ENCODE results near the gene KDM2B. TPM values are rescaled to one million over a fixed set of nuclear protein-coding genes. Genes with fewer than 3 reads are reported as not detected.

The KDM2B gene
- total RNA-seq, 1 donor from 2014 or later, result 29.2 TPM

- DNase-seq (ENCODE audit: extremely low read depth, low read depth, low spot score), result no peak
These were observed 140.1 kb downstream of the KDM2B start for GRCh38 chr12:121440768-121441167.

- DNase-seq (ENCODE audit: extremely low read depth, low read depth, low spot score), result no peak
These were observed 141.1 kb downstream of the KDM2B start for GRCh38 chr12:121439715-121440114.

- DNase-seq (ENCODE audit: extremely low read depth, low read depth, low spot score), result no peak
These were observed 141.9 kb downstream of the KDM2B start for GRCh38 chr12:121438905-121439304.

GRCh38 chr12:121436706-121437105, 144.1 kb downstream of the KDM2B start:
- no peak for DNase-seq (ENCODE audit: extremely low read depth, low read depth, low spot score)

DNA sequence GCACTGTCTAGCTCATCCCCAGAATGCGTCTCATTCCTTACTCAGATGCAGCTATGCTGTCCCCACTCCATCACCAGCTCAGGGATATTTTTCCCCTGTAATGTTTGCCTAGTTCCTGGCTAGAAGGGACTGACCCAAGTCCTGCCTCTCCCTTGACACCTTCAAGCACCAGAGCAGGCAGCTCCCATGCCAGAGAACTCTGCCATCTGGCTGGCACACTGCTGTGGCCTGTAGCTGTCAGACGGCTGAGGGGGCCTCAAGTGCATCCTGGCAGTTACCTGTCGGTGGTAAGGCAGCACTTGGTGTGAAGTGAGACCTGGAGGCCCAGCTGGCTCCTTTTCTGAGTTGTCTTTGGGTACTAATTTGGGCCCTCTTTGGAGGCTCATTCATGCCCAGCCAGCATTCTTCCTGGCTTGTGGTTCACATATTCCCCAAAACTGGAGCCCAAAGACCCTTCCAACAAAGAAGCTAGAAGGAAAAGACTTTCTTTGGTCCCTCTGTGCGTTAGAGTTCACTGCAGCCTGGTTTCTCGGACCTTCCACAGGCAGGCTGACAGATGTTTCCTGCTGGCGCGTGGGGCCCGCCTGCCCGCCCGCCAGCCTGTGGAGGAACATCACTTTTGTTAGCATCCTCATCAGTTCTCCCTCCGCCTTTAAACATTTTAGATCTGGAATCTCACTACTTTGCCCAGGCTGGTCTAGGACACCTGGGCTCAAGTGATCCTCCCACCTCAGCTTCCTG, 147.9 kb downstream of the KDM2B start:
- DNase-seq (ENCODE audit: extremely low read depth, low read depth, low spot score), result no peak

- DNase-seq (ENCODE audit: extremely low read depth, low read depth, low spot score), result no peak
These were observed 149.9 kb downstream of the KDM2B start for GRCh38 chr12:121430833-121431415.

GRCh38 chr12:121428883-121429282, 151.9 kb downstream of the KDM2B start:
- no peak for DNase-seq (ENCODE audit: extremely low read depth, low read depth, low spot score)

DNA sequence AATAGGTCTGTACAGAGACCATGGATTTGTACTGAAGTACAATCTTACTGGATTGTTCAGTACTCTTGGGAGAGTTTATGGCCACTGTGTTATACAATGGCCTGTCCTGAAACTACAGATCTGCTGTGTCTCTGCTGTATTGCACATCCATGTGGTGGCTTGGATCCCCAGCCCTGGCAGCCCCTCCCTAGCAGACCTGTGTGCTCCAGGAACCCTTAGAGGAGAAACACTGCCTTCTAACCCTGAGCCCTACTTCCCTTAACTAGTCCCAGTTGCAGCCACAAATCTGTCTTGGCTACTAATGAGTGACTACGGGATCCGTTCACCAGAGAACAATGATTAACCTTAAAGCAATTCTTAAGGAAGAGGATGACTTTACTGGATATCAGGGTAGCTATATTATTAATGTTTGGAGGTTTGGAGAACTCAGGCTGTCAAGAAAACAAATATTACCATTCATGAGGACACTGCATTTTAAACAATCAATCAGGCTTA, 153.2 kb downstream of the KDM2B start:
- DNase-seq (ENCODE audit: extremely low read depth, low read depth, low spot score), result no peak

GRCh38 chr12:121424624-121424975, 156.2 kb downstream of the KDM2B start:
- DNase-seq (ENCODE audit: extremely low read depth, low read depth, low spot score), result no peak

GRCh38 chr12:121423682-121424623, 156.9 kb downstream of the KDM2B start:
- DNase-seq (ENCODE audit: extremely low read depth, low read depth, low spot score), result no peak

DNA sequence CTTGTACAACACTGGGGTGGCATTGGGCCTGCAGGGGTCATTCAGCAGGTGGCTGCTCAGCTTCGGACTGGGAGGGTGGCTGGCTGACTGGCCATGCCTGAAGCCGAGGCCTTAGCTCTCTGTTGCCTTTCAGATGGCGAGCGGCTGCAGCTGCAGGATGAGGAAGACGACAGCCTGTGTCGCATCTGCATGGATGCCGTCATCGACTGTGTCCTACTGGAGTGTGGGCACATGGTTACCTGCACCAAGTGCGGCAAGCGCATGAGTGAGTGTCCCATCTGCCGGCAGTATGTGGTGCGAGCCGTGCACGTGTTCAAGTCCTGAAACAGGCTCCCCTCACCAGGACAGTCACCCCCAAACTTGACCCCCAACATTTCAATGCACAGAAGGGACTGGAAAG, 157.6 kb downstream of the KDM2B start:
- DNase-seq (ENCODE audit: extremely low read depth, low read depth, low spot score), result no peak

DNA sequence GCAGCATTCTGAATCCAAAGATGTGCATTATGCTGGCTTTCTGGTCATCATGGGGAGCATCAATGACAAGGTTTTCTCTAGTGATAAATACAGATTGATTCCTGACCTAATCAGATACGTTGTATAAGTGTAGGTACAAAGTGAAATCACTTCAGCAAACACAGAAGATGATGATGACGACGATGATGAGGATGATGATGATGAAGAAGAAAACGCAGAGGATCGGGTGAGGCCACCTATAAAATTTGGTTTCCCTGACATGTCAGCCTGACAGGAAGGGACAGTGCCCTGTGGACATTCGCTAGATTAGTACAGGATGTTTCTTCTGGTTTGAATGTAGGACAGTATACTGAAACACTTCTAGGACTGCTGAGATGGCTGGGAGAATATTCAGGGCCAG, 160.7 kb downstream of the KDM2B start:
- no peak for DNase-seq (ENCODE audit: extremely low read depth, low read depth, low spot score)

GRCh38 chr12:121417847-121418246, 163.0 kb downstream of the KDM2B start:
- DNase-seq (ENCODE audit: extremely low read depth, low read depth, low spot score), result no peak

GRCh38 chr12:121413917-121414316, 166.9 kb downstream of the KDM2B start:
- no peak for DNase-seq (ENCODE audit: extremely low read depth, low read depth, low spot score)

- no peak for DNase-seq (ENCODE audit: extremely low read depth, low read depth, low spot score)
These were observed 175.6 kb downstream of the KDM2B start for GRCh38 chr12:121405211-121405610.

- no peak for DNase-seq (ENCODE audit: extremely low read depth, low read depth, low spot score)
These were observed 176.1 kb downstream of the KDM2B start for GRCh38 chr12:121404734-121405133.

DNA sequence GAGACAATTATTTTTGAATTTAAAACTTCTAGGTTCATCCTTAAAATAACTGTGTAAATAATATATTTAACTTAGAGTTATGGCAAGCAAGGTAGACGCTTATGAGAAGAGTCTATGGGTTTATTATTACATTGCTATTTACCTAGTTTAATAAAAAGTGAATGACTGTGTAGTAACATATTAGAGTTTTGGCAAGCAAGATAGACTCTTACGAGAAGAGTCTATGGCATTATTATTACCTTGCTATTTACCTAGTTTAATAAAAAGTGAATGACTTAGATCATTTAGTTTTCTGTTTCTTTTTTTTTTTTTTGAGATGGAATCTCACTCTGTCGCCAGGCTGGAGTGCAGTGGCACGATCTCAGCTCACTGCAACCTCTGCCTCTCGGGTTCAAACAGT, 177.1 kb downstream of the KDM2B start:
- no peak for DNase-seq (ENCODE audit: extremely low read depth, low read depth, low spot score)

DNA sequence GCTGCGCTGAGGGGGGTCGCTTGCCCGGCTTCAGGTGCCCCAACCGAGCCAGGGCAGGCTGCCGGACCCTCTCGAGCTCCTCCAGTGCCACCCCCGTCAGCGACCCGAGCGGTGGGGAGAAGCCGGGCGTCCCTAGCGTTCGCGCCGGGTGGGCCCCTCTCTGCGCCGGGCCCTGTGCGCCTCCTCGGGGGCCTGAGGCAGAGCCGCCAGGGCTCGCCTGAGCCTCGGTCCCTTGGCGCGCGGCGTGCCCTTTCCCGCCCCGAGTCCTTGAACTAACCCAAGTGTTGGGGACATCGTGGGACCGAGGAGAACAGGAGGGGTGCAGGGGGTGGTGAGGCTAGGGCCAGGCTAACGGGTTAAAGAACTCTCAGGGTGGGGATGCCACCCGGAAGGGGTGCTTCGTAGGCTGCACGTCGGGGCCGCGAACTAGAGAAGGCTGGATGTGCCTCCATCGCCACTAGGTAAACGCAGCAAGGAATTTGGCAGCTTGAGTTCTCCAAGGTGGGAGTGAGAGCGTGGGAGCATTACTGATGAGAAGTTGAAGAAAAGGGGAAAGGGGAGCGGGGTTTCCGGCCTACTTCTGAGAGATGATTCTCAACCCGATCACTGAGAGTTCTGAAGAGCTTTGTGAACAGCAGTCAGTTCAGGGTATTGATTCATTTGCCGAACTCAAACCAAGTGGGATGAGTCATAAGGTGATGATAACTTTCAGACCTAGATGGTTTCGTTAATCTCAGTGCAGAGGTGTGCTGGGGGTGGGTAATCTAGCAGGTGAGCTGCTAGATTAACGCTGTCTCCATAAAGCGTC, 180.3 kb downstream of the KDM2B start:
- DNase-seq (ENCODE audit: extremely low read depth, low read depth, low spot score), result no peak

GRCh38 chr12:121399391-121400331, 181.2 kb downstream of the KDM2B start, which contains the start of gene RNF34:
Gene RNF34 (plus strand): TSS chr12:121400118. CDS start chr12:121400213, 95 bp downstream.
- DNase-seq (ENCODE audit: extremely low read depth, low read depth, low spot score), result peak; percentile 81

Measured in glomerular endothelial cell (primary cell).